HCT116 (cell line): ENCODE results near the gene CNTFR. TPM values are rescaled to one million over a fixed set of nuclear protein-coding genes. Genes with fewer than 3 reads are reported as not detected.

Experiments used
- ATAC-seq: fragments of 200-7000 bp; cut with Tn5 transposase; 2 replicates; pipeline ENCODE4 v1.9.1; 2020; ENCODE audit warnings: mild to moderate bottlenecking, moderate library complexity
- BruUV-seq: library from RNA; stranded (reverse); fragments of 400-500 nt; replicated peaks from 2 replicates; lab custom pipeline; 2021; lab: Mats Ljungman, UMichigan
- CTCF ChIA-PET: fragments of 300-600 bp; sonication (Branson Sonifier 250); formaldehyde crosslinking; loops from one replicate; lab custom pipeline; 2021; ENCODE audit warnings: antibody characterized with exemption; lab: Charles Lee
- POLR2A ChIA-PET: fragments of 300-600, 350-600 bp; sonication (Branson Sonifier 250); formaldehyde crosslinking; loops from one replicate; lab custom pipeline; 2021; ENCODE audit warnings: antibody characterized with exemption; lab: Charles Lee
- RAD21 ChIA-PET, 2 experiments: fragments of 300-600 bp; sonication (Branson Sonifier 250); formaldehyde crosslinking; loops; one replicate each; lab custom pipeline; 2023; ENCODE audit warnings: low total read pairs in 2 of 2; ENCODE audit not compliant: uncharacterized antibody in 2 of 2, unreplicated experiment in 2 of 2, low non-redundant PET in 1 of 2; lab: Charles Lee
- DNase-seq: peaks from one replicate; pipeline ENCODE4 v3.0.0-alpha.2; 2010; ENCODE audit warnings: low read depth, low spot score
- H2AFZ ChIP-seq: fragments of 200-600 bp; shearing (Covaris generic), sonication (generic); 2 replicates; pipeline ENCODE4 v1.6.1; 2017; ENCODE audit warnings: low read depth, mixed run types, mixed read lengths, antibody characterized with exemption, low read length; ENCODE audit not compliant: poor library complexity, severe bottlenecking
- H3K27ac ChIP-seq: 2 replicates; pipeline ENCODE4 v1.5.1; 2012; ENCODE audit warnings: low read depth, low read length
- H3K27me3 ChIP-seq: fragments of 200-600 bp; sonication (generic); 2 replicates; pipeline ENCODE4 v1.6.1; 2016; ENCODE audit warnings: mixed run types, low read length, mixed read lengths; ENCODE audit not compliant: insufficient read depth
- H3K36me3 ChIP-seq, 2 experiments: fragments of 200-500 bp in 1 of 2; fragments of 200-600 bp in 1 of 2; sonication (Bioruptor generic) in 1 of 2; sonication (generic) in 1 of 2; 2 replicates each; pipeline versions ENCODE4 v1.5.1 to v1.6.1; 2014 to 2016; ENCODE audit warnings: low read length in 2 of 2, inconsistent platforms in 1 of 2, mixed read lengths in 1 of 2, mixed run types in 1 of 2; ENCODE audit not compliant: insufficient read depth in 2 of 2, control insufficient read depth in 1 of 2
- H3K4me1 ChIP-seq, 2 experiments: fragments of 200-600 bp in 1 of 2; sonication (generic) in 1 of 2; 2 replicates each; pipeline versions ENCODE4 v1.5.1 to v1.6.1; 2012 to 2017; ENCODE audit warnings: low read length in 2 of 2, inconsistent platforms in 1 of 2, mild to moderate bottlenecking in 1 of 2, mixed read lengths in 1 of 2, mixed run types in 1 of 2, moderate library complexity in 1 of 2; ENCODE audit not compliant: insufficient read depth in 2 of 2, control insufficient read depth in 1 of 2
- H3K4me2 ChIP-seq: fragments of 200-600 bp; sonication (generic); 2 replicates; pipeline ENCODE4 v1.6.1; 2017; ENCODE audit warnings: mixed run types, low read length, mixed read lengths
- H3K4me3 ChIP-seq, 2 experiments: fragments of 200-600 bp in 1 of 2; sonication (generic) in 1 of 2; replicated peaks in 1 of 2; 2 replicates each; pipeline ENCODE4 v1.5.1; 2011 to 2016; ENCODE audit warnings: low read length in 2 of 2, control low read depth in 1 of 2, low read depth in 1 of 2, mild to moderate bottlenecking in 1 of 2, mixed read lengths in 1 of 2, mixed run types in 1 of 2
- H3K79me2 ChIP-seq: fragments of 200-600 bp; sonication (generic); 2 replicates; pipeline ENCODE4 v1.6.1; 2017; ENCODE audit warnings: mild to moderate bottlenecking, mixed run types, low read length, moderate library complexity, mixed read lengths; ENCODE audit not compliant: insufficient read depth
- H3K9ac ChIP-seq: fragments of 200-600 bp; sonication (generic); 2 replicates; pipeline ENCODE4 v1.6.1; 2016; ENCODE audit warnings: low read length, mixed read lengths
- H3K9me2 ChIP-seq: fragments of 200-600 bp; sonication (generic), shearing (Covaris generic); 2 replicates; pipeline ENCODE4 v1.6.1; 2017; ENCODE audit warnings: mixed run types, mild to moderate bottlenecking, moderate library complexity; ENCODE audit not compliant: insufficient read depth
- H3K9me3 ChIP-seq, 2 experiments: fragments of 200-500 bp in 1 of 2; fragments of 200-600 bp in 1 of 2; sonication (Bioruptor generic) in 1 of 2; sonication (generic) in 1 of 2; 2 replicates each; pipeline ENCODE4 v1.6.1; 2014 to 2017; ENCODE audit warnings: low read length in 2 of 2, mixed read lengths in 2 of 2, inconsistent platforms in 1 of 2, low read depth in 1 of 2, mild to moderate bottlenecking in 1 of 2, mixed run types in 1 of 2, moderate library complexity in 1 of 2; ENCODE audit not compliant: control insufficient read depth in 1 of 2, insufficient read depth in 1 of 2
- H4K20me1 ChIP-seq: fragments of 200-600 bp; sonication (generic), shearing (Covaris generic); 2 replicates; pipeline ENCODE4 v1.6.1; 2017; ENCODE audit warnings: mixed run types, mild to moderate bottlenecking, moderate library complexity; ENCODE audit not compliant: insufficient read depth
- CBX3 ChIP-seq: IDR thresholded peaks from 2 replicates; pipeline ENCODE4 v1.6.1; 2012; ENCODE audit warnings: low read depth
- EGR1 ChIP-seq: IDR thresholded peaks from 2 replicates; pipeline ENCODE4 v1.6.1; 2012; ENCODE audit warnings: low read depth
- EZH2phosphoT487 ChIP-seq: fragments of 200-600 bp; IDR thresholded peaks from 2 replicates; pipeline ENCODE4 v1.6.1; 2018; ENCODE audit warnings: antibody characterized with exemption, borderline replicate concordance
- JUND ChIP-seq: IDR thresholded peaks from 2 replicates; pipeline ENCODE4 v1.6.1; 2012
- POLR2A ChIP-seq: IDR thresholded peaks from 2 replicates; pipeline ENCODE4 v1.7.0; 2011; ENCODE audit warnings: borderline replicate concordance; ENCODE audit not compliant: insufficient read depth, insufficient read length; ENCODE audit errors: extremely low read depth
- POLR2AphosphoS5 ChIP-seq: IDR thresholded peaks from 2 replicates; pipeline ENCODE4 v1.6.1; 2011; ENCODE audit warnings: mild to moderate bottlenecking, low read depth, low read length, moderate library complexity
- RAD21 ChIP-seq: IDR thresholded peaks from 2 replicates; pipeline ENCODE4 v1.6.1; 2012; ENCODE audit warnings: low read depth, mild to moderate bottlenecking
- YY1 ChIP-seq: IDR thresholded peaks from 2 replicates; pipeline ENCODE4 v1.6.1; 2011; ENCODE audit warnings: low read length, low read depth, moderate library complexity, mild to moderate bottlenecking; ENCODE audit not compliant: insufficient replicate concordance; ENCODE audit errors: extremely low read depth
- intact Hi-C: fragments of 100-400 bp; cut with micrococcal nuclease; formaldehyde crosslinking; loops from 2 replicates; pipeline ENCODE4 v1.10.0; 2022
- total RNA-seq: library from RNA; stranded (reverse); gene quantifications from one replicate; pipeline ENCODE4 v1.2.1, GENCODE V29; 2021; ENCODE audit not compliant: unreplicated experiment
- TF ChIP-seq, protein P1 (sequence below): IDR thresholded peaks from 2 replicates; pipeline ENCODE4 v1.6.1; 2011; ENCODE audit warnings: mild to moderate bottlenecking, low read length, moderate library complexity; ENCODE audit not compliant: insufficient replicate concordance; ENCODE audit errors: extremely low read depth
- TF ChIP-seq, protein P2 (sequence below): IDR thresholded peaks from 2 replicates; pipeline ENCODE4 v1.6.1; 2012; ENCODE audit warnings: low read depth
- TF ChIP-seq, protein P3 (sequence below): IDR thresholded peaks from 2 replicates; pipeline ENCODE4 v1.6.1; 2012

CNTFR gene
- total RNA-seq, 1 experiment from 2014 or later: not detected

DNA sequence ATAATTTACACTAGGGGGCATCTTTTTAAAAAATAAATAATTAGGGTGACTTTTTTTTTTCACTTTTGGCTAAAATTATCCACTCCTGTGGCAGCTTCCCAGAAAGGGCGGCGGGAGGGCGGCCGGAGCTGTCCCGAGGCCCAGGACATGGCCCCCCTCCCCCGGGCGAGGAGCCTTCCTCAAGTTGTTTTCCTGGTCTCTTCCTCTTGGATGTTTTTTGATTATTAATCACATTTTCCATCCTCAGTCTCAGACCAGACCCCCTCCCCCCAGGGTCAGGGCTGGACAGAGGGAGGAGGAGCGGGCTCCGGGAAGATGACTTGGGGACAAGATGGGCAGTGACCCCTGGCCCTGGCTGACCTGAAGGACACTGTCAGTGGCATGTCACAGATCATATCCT lies 4.7 kb upstream of the CNTFR start:
- intact Hi-C loops: loop anchor here (5.0 to 10.0 kb wide), 2 partner anchors 92 to 189 kb away; no protein-coding TSS in a partner anchor
- ChIA-PET CTCF (interaction anchor here (1.7 kb wide), 1 partner anchor 10 kb away, joined by 9 read pairs; no protein-coding TSS in a partner anchor), POLR2A (no interaction called here), RAD21 (no interaction called here)
- no peak overlapping the region for H3K4me2 ChIP-seq
- H3K27ac ChIP-seq: no peak overlapping the region
- no peaks in the 10 kb centered on the region for H3K9me2 ChIP-seq
- H4K20me1 ChIP-seq: no peaks in the 10 kb centered on the region
- peaks cover 0 to 8% of the 10 kb centered on the region in 2 experiments; a peak in 2 of 4 replicates for H3K4me1 ChIP-seq
- H3K9me3 ChIP-seq: no peaks in the 10 kb centered on the region
- no peaks in the 10 kb centered on the region for H3K79me2 ChIP-seq
- H3K36me3 ChIP-seq: no peaks in the 10 kb centered on the region
- no peak overlapping the region for H3K9ac ChIP-seq
- ATAC-seq (no peak), DNase-seq (no peak)
- no peak overlapping the region for H3K4me3 ChIP-seq
- no peaks in the 10 kb centered on the region for H3K27me3 ChIP-seq
- H2AFZ ChIP-seq: no peak overlapping the region
- no TSS peak for BruUV-seq
- TF ChIP-seq YY1: no peak
- TF ChIP-seq, protein P1, sequence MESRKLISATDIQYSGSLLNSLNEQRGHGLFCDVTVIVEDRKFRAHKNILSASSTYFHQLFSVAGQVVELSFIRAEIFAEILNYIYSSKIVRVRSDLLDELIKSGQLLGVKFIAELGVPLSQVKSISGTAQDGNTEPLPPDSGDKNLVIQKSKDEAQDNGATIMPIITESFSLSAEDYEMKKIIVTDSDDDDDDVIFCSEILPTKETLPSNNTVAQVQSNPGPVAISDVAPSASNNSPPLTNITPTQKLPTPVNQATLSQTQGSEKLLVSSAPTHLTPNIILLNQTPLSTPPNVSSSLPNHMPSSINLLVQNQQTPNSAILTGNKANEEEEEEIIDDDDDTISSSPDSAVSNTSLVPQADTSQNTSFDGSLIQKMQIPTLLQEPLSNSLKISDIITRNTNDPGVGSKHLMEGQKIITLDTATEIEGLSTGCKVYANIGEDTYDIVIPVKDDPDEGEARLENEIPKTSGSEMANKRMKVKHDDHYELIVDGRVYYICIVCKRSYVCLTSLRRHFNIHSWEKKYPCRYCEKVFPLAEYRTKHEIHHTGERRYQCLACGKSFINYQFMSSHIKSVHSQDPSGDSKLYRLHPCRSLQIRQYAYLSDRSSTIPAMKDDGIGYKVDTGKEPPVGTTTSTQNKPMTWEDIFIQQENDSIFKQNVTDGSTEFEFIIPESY: no peak

DNA sequence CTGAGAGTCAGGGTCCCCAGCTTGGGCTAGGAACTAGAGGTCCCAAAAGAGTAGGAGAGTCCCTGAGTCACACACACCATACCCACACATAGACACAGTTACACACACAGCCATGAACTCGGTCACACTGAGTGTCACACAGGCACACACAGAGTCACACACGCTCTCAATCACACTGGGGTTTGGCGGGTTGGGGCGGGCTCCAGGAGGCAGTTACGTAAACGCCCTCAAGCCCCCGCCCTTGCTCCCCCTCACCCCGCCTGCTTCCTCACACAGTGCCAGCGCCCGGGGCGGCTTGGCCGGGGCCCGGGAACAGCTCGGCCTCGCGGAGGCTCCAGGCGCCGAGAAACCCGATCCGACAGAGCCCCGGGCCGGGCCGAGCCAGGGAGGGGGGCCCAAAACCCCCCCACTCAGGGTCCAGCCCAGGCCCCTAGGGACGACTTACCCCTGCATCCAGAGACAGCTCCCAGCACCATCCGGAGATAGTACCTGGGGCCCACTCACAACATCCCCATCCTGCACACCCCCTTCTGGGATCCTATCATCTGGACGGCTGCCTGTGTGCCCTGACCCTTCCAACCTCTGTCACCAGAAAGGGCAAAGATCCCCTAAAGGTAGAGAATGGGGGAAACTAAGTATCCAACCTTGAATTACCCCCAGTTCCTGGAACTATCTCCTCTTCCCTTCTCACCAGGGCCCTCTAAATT lies 3.5 kb upstream of the CNTFR start:
- Histone ChIP-seq H3K9me3 (no peaks in the 10 kb centered on the region), H3K4me2 (no peak overlapping the region), H3K27me3 (no peaks in the 10 kb centered on the region), H3K4me1 (peaks cover 0 to 8% of the 10 kb centered on the region in 2 experiments; a peak in 2 of 4 replicates), H3K4me3 (no peak overlapping the region), H3K79me2 (no peaks in the 10 kb centered on the region), H3K27ac (no peak overlapping the region), H3K36me3 (no peaks in the 10 kb centered on the region), H2AFZ (no peak overlapping the region), H3K9ac (no peak overlapping the region), H4K20me1 (no peaks in the 10 kb centered on the region), H3K9me2 (no peaks in the 10 kb centered on the region)
- ATAC-seq (no peak), DNase-seq (no peak)
- CTCF ChIA-PET: interaction anchor here (1.8 to 3.2 kb wide), 2 partner anchors 46 to 155 kb away, joined by 5 to 47 read pairs; no protein-coding TSS in a partner anchor
- RAD21 ChIA-PET: interaction anchor here (0.6 to 2.3 kb wide), 2 partner anchors 45 to 102 kb away, joined by 3 to 8 read pairs; no protein-coding TSS in a partner anchor
- intact Hi-C loops: loop anchor here (5.0 to 10.0 kb wide), 2 partner anchors 91 to 188 kb away; no protein-coding TSS in a partner anchor
- no peak for TF ChIP-seq JUND
- TF ChIP-seq EZH2phosphoT487: no peak
- no peak for TF ChIP-seq CBX3
- TF ChIP-seq, protein P2, sequence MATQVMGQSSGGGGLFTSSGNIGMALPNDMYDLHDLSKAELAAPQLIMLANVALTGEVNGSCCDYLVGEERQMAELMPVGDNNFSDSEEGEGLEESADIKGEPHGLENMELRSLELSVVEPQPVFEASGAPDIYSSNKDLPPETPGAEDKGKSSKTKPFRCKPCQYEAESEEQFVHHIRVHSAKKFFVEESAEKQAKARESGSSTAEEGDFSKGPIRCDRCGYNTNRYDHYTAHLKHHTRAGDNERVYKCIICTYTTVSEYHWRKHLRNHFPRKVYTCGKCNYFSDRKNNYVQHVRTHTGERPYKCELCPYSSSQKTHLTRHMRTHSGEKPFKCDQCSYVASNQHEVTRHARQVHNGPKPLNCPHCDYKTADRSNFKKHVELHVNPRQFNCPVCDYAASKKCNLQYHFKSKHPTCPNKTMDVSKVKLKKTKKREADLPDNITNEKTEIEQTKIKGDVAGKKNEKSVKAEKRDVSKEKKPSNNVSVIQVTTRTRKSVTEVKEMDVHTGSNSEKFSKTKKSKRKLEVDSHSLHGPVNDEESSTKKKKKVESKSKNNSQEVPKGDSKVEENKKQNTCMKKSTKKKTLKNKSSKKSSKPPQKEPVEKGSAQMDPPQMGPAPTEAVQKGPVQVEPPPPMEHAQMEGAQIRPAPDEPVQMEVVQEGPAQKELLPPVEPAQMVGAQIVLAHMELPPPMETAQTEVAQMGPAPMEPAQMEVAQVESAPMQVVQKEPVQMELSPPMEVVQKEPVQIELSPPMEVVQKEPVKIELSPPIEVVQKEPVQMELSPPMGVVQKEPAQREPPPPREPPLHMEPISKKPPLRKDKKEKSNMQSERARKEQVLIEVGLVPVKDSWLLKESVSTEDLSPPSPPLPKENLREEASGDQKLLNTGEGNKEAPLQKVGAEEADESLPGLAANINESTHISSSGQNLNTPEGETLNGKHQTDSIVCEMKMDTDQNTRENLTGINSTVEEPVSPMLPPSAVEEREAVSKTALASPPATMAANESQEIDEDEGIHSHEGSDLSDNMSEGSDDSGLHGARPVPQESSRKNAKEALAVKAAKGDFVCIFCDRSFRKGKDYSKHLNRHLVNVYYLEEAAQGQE: no peak
- TF ChIP-seq POLR2A: no peak
- no peak for TF ChIP-seq POLR2AphosphoS5
- TF ChIP-seq RAD21: no peak
- TF ChIP-seq EGR1: no peak
- TF ChIP-seq, protein P3, sequence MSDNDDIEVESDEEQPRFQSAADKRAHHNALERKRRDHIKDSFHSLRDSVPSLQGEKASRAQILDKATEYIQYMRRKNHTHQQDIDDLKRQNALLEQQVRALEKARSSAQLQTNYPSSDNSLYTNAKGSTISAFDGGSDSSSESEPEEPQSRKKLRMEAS: no peak
- POLR2A ChIA-PET: no interaction called here
- no TSS peak for BruUV-seq
